Dermis blood vessel endothelial cell (primary cell): ENCODE results near the gene SELENOO. TPM values are rescaled to one million over a fixed set of nuclear protein-coding genes. Genes with fewer than 3 reads are reported as not detected.

Experiments used
- DNase-seq: peaks from one replicate; pipeline ENCODE4 v3.0.0; 2010
- total RNA-seq: library from RNA; depleted of rRNA; stranded (reverse); fragments of >200 nt; gene quantifications from 2 replicates; pipeline ENCODE4 v1.2.3, GENCODE V29; 2014

Gene SELENOO
- total RNA-seq, 1 donor from 2014 or later, result 32.8 TPM

- DNase-seq, result peak; percentile 27
Observed at GRCh38 chr22:50243685-50244419, 43.0 kb downstream of the SELENOO start.

GRCh38 chr22:50244420-50245213 is 43.8 kb downstream of the SELENOO start, which contains the start of gene TUBGCP6:
TUBGCP6 (minus strand) TSS chr22:50245023; CDS start chr22:50244459, 564 bp downstream.
- peak; percentile 96 for DNase-seq

GRCh38 chr22:50245214-50246072 is 44.6 kb downstream of the SELENOO start:
- no peak for DNase-seq

DNA sequence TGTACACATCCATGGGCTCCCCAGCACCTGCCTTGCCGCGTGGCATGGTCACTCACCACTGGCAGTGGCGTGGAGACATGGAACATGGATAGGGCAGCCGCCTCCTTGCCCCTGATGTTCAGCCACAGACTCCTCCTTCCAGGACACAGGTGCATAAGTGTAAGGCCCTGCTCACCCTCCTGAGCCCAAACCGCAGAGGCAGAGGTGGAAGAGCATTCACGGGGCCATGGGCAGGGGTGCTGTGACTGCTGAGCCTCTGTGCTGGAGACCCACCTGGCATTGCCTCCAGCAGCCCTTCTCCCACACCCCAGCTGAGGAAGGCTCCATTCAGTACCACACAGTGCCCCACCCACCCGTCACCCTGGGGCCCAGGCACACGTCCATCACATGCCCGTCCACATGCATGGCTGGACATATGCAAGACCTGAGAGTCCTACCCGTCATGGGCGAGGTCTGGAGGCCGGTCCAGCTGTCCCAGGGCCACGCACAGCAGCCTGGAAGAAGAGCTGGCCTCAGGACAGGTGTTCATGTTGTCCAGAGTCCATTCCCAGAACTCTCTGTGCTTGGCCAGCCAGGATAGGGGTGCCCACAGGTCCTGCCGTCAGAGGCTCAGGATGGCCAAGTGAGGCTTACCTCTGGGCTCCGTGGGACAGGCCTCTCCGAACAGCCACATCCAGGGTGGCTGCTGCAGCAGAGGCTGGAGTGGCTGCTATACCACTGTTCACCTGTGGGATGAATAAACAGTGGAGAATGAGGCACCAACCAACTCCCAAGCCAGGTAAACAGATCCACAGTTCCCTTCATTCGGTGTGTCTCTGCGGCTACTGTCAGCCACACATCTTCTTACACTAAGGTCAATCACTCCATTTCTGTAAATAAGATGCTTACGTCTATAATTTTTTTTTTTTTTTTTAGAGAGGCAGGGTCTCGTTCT is 45.7 kb downstream of the SELENOO start:
- DNase-seq, result peak; percentile 13

GRCh38 chr22:50247748-50248147 is 46.9 kb downstream of the SELENOO start:
- peak; percentile 83 for DNase-seq

- DNase-seq, result no peak
Observed at GRCh38 chr22:50248196-50249081, 47.6 kb downstream of the SELENOO start.

DNA sequence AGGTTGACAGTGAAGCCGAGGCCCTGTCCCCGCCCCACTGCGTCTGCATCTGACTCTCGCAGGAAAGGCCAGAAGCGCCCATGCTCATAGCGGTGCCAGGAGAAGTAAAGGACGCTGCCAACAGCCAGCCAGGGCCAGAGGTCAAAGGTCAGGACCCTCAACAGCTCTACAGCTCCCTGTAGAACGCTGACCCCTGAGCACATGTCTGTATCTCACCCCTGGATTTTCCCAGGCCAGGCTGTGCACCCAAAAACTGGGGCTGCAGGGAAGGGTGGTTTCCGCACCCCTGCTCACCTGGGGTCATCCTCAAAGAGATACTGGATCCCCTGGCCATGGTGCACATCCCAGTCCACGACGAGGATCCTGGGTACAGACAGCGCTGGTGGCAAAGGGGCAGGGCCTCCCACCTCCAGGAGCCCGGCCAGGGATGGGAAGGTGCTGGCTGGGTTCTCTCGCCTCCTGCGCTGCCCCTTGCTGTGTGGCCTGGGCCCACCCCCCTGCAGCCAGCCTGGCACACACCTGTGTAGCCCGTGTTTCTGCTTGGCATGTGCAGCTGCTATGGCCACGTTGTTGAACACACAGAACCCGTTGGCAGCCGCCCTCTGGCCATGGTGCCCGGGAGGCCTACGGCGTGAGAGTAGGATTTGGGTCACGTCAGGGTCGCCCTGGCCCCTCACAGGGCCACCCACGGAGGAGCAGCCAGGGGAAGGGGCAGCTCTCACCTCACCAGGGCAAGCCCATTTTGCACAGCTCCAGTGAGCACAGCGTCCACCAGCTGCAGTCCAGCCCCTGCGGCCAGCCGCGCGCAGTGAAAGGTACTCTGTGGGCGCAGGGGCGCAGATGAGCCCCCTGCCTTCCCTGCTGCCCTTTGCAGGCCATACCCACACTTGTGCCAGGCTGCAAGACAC is 48.8 kb downstream of the SELENOO start:
- DNase-seq, result no peak

DNA sequence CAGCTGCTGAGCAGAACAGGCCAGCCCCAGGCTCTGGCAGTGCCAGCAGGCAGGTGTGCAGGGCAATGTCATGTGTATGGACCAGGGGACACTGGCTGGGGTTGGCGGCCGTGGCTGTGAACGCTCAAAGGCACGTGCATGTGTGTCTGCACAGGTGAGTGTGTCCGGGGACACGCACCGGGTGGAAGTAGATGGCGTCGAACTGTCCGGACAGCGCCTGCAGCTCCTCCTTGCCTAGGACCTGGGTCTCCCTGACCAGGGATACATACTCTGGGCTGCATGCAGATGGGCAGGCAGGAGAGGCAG is 49.4 kb downstream of the SELENOO start:
- DNase-seq, result no peak

GRCh38 chr22:50250555-50251476 is 50.0 kb downstream of the SELENOO start, which contains the start of gene HDAC10:
HDAC10 (minus strand) TSS chr22:50251265; CDS start chr22:50251032, 233 bp downstream.
- DNase-seq, result peak; percentile 85

- peak; percentile 13 for DNase-seq
Observed at GRCh38 chr22:50251477-50252081, 50.8 kb downstream of the SELENOO start.

GRCh38 chr22:50252082-50253045 is 51.6 kb downstream of the SELENOO start:
- peak; percentile 85 for DNase-seq

- no peak for DNase-seq
Observed at GRCh38 chr22:50253046-50253915, 52.5 kb downstream of the SELENOO start.

GRCh38 chr22:50253941-50254340 is 53.1 kb downstream of the SELENOO start:
- DNase-seq, result no peak

- DNase-seq, result no peak
Observed at GRCh38 chr22:50255099-50255498, 54.3 kb downstream of the SELENOO start.

DNA sequence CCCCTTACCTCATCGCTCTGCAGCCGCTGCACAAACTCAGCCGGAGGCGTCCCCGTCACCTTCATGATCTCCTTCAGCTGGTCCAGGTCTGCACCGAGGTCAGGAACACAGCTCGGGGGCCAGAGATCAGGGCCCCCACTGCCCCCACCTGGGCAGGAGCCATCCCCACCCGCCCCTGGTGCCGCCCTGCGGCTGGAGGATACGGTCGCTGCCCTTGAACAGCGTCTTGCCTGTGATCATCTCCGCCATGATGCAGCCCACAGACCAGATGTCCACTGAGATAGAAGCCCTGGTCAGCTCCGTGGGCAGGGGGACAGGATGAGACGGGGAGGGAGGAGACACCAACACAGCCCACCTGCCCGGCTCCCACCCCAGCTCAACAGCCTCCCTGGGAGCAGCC is 54.8 kb downstream of the SELENOO start:
- no peak for DNase-seq
